PC-9 (cell line): ENCODE measurements around the gene SNX32. TPM values are rescaled to one million over a fixed set of nuclear protein-coding genes. Genes with fewer than 3 reads are reported as not detected.

ENCODE experiments used
- total RNA-seq: library from RNA; stranded (reverse); gene quantifications from 2 replicates; pipeline ENCODE4 v1.2.3, GENCODE V29; 2021

Gene SNX32
- total RNA-seq, 1 experiment from 2014 or later = not detected

Other genes starting within 250 kb of the SNX32 start
- 2.1 TPM in 1 of 2 replicates, not detected in the other for gene KCNK7, start 238.2 kb upstream of the SNX32 start, total RNA-seq
- gene MAP3K11, start 219.7 kb upstream of the SNX32 start, total RNA-seq = 87.2 and 90.3 TPM in 2 replicates
- 76.9 and 85.9 TPM in 2 replicates for gene PCNX3, start 218.2 kb upstream of the SNX32 start, total RNA-seq
- 65.6 and 81.3 TPM in 2 replicates for gene SIPA1, start 195.9 kb upstream of the SNX32 start, total RNA-seq
- 59.5 and 86.8 TPM in 2 replicates for gene RELA, start 171.0 kb upstream of the SNX32 start, total RNA-seq
- gene KAT5, start 121.7 kb upstream of the SNX32 start, total RNA-seq = 49.6 and 57.1 TPM in 2 replicates
- gene RNASEH2C, start 113.2 kb upstream of the SNX32 start, total RNA-seq = 31.8 and 42.4 TPM in 2 replicates
- gene AP5B1, start 53.0 kb upstream of the SNX32 start, total RNA-seq = 20.8 and 28.0 TPM in 2 replicates
- 10.2 and 10.5 TPM in 2 replicates for gene OVOL1, start 46.9 kb upstream of the SNX32 start, total RNA-seq
- 1,598 and 1,798 TPM in 2 replicates for gene CFL1, start 24.2 kb downstream of the SNX32 start, total RNA-seq
- 62.7 and 64.2 TPM in 2 replicates for gene MUS81, start 26.5 kb downstream of the SNX32 start, total RNA-seq
- 18.1 and 32.3 TPM in 2 replicates for gene EFEMP2, start 38.8 kb downstream of the SNX32 start, total RNA-seq
- gene CTSW, start 45.9 kb downstream of the SNX32 start, total RNA-seq = not detected in 2 replicates
- 105 and 141 TPM in 2 replicates for gene FIBP, start 54.5 kb downstream of the SNX32 start, total RNA-seq
- gene CCDC85B, start 56.7 kb downstream of the SNX32 start, total RNA-seq = 45.0 and 95.0 TPM in 2 replicates
- gene FOSL1, start 66.4 kb downstream of the SNX32 start, total RNA-seq = 58.8 and 69.9 TPM in 2 replicates
- gene C11orf68, start 85.1 kb downstream of the SNX32 start, total RNA-seq = 36.5 and 43.9 TPM in 2 replicates
- 196 and 220 TPM in 2 replicates for gene DRAP1, start 85.5 kb downstream of the SNX32 start, total RNA-seq
- gene TSGA10IP, start 111.5 kb downstream of the SNX32 start, total RNA-seq = not detected in 2 replicates
- 74.6 and 78.8 TPM in 2 replicates for gene SART1, start 127.8 kb downstream of the SNX32 start, total RNA-seq
- gene EIF1AD, start 168.2 kb downstream of the SNX32 start, total RNA-seq = 42.9 and 55.2 TPM in 2 replicates
- 386 and 513 TPM in 2 replicates for gene BANF1, start 168.5 kb downstream of the SNX32 start, total RNA-seq
- gene CST6, start 178.0 kb downstream of the SNX32 start, total RNA-seq = 52.0 and 58.5 TPM in 2 replicates
- gene CATSPER1, start 192.5 kb downstream of the SNX32 start, total RNA-seq = 2.3 and 4.2 TPM in 2 replicates
- not detected in 2 replicates for gene GAL3ST3, start 215.2 kb downstream of the SNX32 start, total RNA-seq
- 221 and 224 TPM in 2 replicates for gene SF3B2, start 218.4 kb downstream of the SNX32 start, total RNA-seq
- gene PACS1, start 236.3 kb downstream of the SNX32 start, total RNA-seq = 100 and 102 TPM in 2 replicates